K562 (cell line): ENCODE measurements around the gene EML3. TPM values are rescaled to one million over a fixed set of nuclear protein-coding genes. Genes with fewer than 3 reads are reported as not detected.

Experiments used
- CHD4 ChIP-seq: fragments of 200-600 bp; sonication (generic); IDR thresholded peaks from 3 replicates; pipeline ENCODE4 v1.6.1; 2012; ENCODE audit warnings: low read depth, mild to moderate bottlenecking, mixed read lengths, low read length, inconsistent platforms; ENCODE audit not compliant: insufficient read depth, insufficient replicate concordance, poor library complexity, severe bottlenecking
- CREBBP ChIP-seq: IDR thresholded peaks from one replicate; pipeline ENCODE4 v1.6.1; 2012; ENCODE audit warnings: low read depth, mild to moderate bottlenecking, control low read depth, inconsistent platforms, low read length
- CREM ChIP-seq: IDR thresholded peaks from 2 replicates; pipeline ENCODE4 v1.6.1; 2014; ENCODE audit warnings: antibody characterized with exemption, low read depth
- CTCFL ChIP-seq: IDR thresholded peaks from 2 replicates; pipeline ENCODE4 v1.6.1; 2011; ENCODE audit warnings: borderline replicate concordance, low read depth, mild to moderate bottlenecking, moderate library complexity, low read length; ENCODE audit not compliant: insufficient read depth, poor library complexity, severe bottlenecking
- ETV5 ChIP-seq: sonication (generic); formaldehyde crosslinking; IDR thresholded peaks from 2 replicates; pipeline ENCODE4 v1.4.0; 2020; ENCODE audit warnings: low read depth, mild to moderate bottlenecking, missing genetic modification reagents
- HNRNPK ChIP-seq: fragments of 200-400 bp; formaldehyde crosslinking; IDR thresholded peaks from one replicate; pipeline ENCODE4 v1.6.1; 2018; ENCODE audit warnings: mild to moderate bottlenecking, low read depth, low read length; ENCODE audit not compliant: poor library complexity, severe bottlenecking
- KDM4B ChIP-seq, 2 experiments: fragments of 450-650 bp in 1 of 2; sonication (generic) in 1 of 2; IDR thresholded peaks; 2 replicates each; pipeline ENCODE4 v1.6.1; 2016 to 2017; ENCODE audit warnings: borderline replicate concordance in 2 of 2, antibody characterized with exemption in 1 of 2, low read depth in 1 of 2, mild to moderate bottlenecking in 1 of 2
- NR3C1 ChIP-seq: sonication (generic); formaldehyde crosslinking; IDR thresholded peaks from 2 replicates; pipeline ENCODE4 v1.8.1; 2022; ENCODE audit warnings: missing genetic modification reagents
- POU5F1 ChIP-seq: fragments of 150-350 bp; IDR thresholded peaks from 2 replicates; pipeline ENCODE4 v1.6.1; 2014; ENCODE audit warnings: borderline replicate concordance, low read length, low read depth, mild to moderate bottlenecking; ENCODE audit not compliant: partially characterized antibody
- RBM39 ChIP-seq: fragments of 200-400 bp; formaldehyde crosslinking; optimal IDR thresholded peaks from 2 replicates; pipeline ENCODE3; 2018; ENCODE audit warnings: low read depth, low read length
- SAP30 ChIP-seq: fragments of 200-600 bp; sonication (generic); IDR thresholded peaks from 2 replicates; pipeline ENCODE4 v1.6.1; 2012; ENCODE audit warnings: borderline replicate concordance, low read depth, mild to moderate bottlenecking, moderate library complexity, low read length, control low read depth, inconsistent platforms; ENCODE audit not compliant: insufficient read depth, poor library complexity, severe bottlenecking
- SMAD4 ChIP-seq: fragments of 250-450 bp; sonication (Bioruptor Pico); conservative IDR thresholded peaks from 2 replicates; pipeline ENCODE4 v1.8.0; 2021; ENCODE audit warnings: inconsistent platforms, mild to moderate bottlenecking, moderate library complexity
- SMC3 ChIP-seq: conservative IDR thresholded peaks from 2 replicates; pipeline ENCODE4 v1.6.1; 2011; ENCODE audit warnings: low read depth, low read length, improper control_type of control experiment; ENCODE audit not compliant: insufficient read depth
- XRCC5 ChIP-seq: fragments of 200-400 bp; formaldehyde crosslinking; IDR thresholded peaks from 2 replicates; pipeline ENCODE4 v1.6.1; 2017; ENCODE audit warnings: low read depth, mild to moderate bottlenecking, low read length
- ZNF165 ChIP-seq: fragments of 250-450 bp; sonication (Bioruptor Pico); IDR thresholded peaks from 2 replicates; pipeline ENCODE4 v1.4.0; 2020; ENCODE audit warnings: borderline replicate concordance
- polyA plus RNA-seq, 8 experiments: library from polyadenylated mRNA; depleted of rRNA in 4 of 8; stranded (reverse) in 5 of 8; unstranded in 3 of 8; fragments of >200 nt; fragmentation: Nextera tagmentation in 2 of 8; fragmentation: Illumina TruSeq in 1 of 8; extraction: Ambion mirVana in 2 of 8; extraction: Trizol in 1 of 8; gene quantifications; 2 replicates each; pipeline versions ENCODE4 v1.2.1 to v1.2.3, GENCODE V29; 2011 to 2014; ENCODE audit warnings: inconsistent platforms in 1 of 8, missing spikeins in 1 of 8
- total RNA-seq, 7 experiments: library from RNA; depleted of rRNA in 6 of 7; stranded (reverse); fragments of >200 nt in 6 of 7; fragmentation: Illumina TruSeq in 2 of 7; extraction: Trizol in 2 of 7; gene quantifications; 2 replicates each; pipeline versions ENCODE4 v1.2.1 to v1.2.3, GENCODE V29; 2011 to 2021; ENCODE audit warnings: low replicate concordance in 1 of 7
- TF ChIP-seq, protein P1 (sequence below): IDR thresholded peaks from 2 replicates; pipeline ENCODE4 v1.6.1; 2014; ENCODE audit warnings: antibody characterized with exemption
- TF ChIP-seq, protein P2 (sequence below): fragments of 450-650 bp; IDR thresholded peaks from 2 replicates; pipeline ENCODE4 v1.6.1; 2016
- TF ChIP-seq, protein P3 (sequence below): fragments of 450-650 bp; IDR thresholded peaks from one replicate; pipeline ENCODE4 v1.6.1; 2018; ENCODE audit warnings: mild to moderate bottlenecking, moderate library complexity; ENCODE audit not compliant: partially characterized antibody

Gene EML3
- total and polyA plus RNA-seq, 9 of the 15 experiments (the other 6 are each of a cell fraction or from before 2014, with no cell fraction given), result 0.32 to 90.5 (median 26.4) TPM

- TF ChIP-seq, protein P1, sequence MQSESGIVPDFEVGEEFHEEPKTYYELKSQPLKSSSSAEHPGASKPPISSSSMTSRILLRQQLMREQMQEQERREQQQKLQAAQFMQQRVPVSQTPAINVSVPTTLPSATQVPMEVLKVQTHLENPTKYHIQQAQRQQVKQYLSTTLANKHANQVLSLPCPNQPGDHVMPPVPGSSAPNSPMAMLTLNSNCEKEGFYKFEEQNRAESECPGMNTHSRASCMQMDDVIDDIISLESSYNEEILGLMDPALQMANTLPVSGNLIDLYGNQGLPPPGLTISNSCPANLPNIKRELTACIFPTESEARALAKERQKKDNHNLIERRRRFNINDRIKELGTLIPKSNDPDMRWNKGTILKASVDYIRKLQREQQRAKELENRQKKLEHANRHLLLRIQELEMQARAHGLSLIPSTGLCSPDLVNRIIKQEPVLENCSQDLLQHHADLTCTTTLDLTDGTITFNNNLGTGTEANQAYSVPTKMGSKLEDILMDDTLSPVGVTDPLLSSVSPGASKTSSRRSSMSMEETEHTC, result no peak
- TF ChIP-seq, protein P2, sequence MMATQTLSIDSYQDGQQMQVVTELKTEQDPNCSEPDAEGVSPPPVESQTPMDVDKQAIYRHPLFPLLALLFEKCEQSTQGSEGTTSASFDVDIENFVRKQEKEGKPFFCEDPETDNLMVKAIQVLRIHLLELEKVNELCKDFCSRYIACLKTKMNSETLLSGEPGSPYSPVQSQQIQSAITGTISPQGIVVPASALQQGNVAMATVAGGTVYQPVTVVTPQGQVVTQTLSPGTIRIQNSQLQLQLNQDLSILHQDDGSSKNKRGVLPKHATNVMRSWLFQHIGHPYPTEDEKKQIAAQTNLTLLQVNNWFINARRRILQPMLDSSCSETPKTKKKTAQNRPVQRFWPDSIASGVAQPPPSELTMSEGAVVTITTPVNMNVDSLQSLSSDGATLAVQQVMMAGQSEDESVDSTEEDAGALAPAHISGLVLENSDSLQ, result peak; percentile 70
- TF ChIP-seq NR3C1 (CRISPR knock-in tag) (peak; percentile 89; the same call in 1 of the 2 replicates), RBM39 (no peak), POU5F1 (no peak), KDM4B (IDR thresholded peaks at IDR 0.05; ENCODE audit: borderline replicate concordance in 2 of 2, low read depth in 1 of 2) (no peak), ETV5 (CRISPR knock-in tag) (peak; percentile 63; the same call in 1 of the 2 replicates), ZNF165 (CRISPR knock-in tag) (no peak), SAP30 (no peak), SMAD4 (CRISPR knock-in tag) (no peak), CHD4 (no peak), HNRNPK (peak; percentile 35), SMC3 (0 out of 2 replicates have a peak, but pooled peaks have one; percentile 2), CREM (0 out of 2 replicates have a peak, but pooled peaks have one; percentile 7), CREBBP (no peak), CTCFL (no peak), XRCC5 (peak; percentile 84; the same call in 1 of the 2 replicates)
- TF ChIP-seq, protein P3, sequence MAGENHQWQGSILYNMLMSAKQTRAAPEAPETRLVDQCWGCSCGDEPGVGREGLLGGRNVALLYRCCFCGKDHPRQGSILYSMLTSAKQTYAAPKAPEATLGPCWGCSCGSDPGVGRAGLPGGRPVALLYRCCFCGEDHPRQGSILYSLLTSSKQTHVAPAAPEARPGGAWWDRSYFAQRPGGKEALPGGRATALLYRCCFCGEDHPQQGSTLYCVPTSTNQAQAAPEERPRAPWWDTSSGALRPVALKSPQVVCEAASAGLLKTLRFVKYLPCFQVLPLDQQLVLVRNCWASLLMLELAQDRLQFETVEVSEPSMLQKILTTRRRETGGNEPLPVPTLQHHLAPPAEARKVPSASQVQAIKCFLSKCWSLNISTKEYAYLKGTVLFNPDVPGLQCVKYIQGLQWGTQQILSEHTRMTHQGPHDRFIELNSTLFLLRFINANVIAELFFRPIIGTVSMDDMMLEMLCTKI, result no peak
These were observed 11.0 kb downstream of the EML3 start, which contains the start of gene MTA2 (continued) for GRCh38 chr11:62601372-62602140.
